HEK293 (cell line): ENCODE measurements around the gene MSI2.

ENCODE experiments used
- CTCF ChIA-PET: fragments of 350-600 bp; formaldehyde crosslinking; extraction: SDS; loops from one replicate; lab custom pipeline; 2021; ENCODE audit warnings: antibody characterized with exemption; lab: Yijun Ruan, JAX
- POLR2A ChIA-PET: fragments of 300-600 bp; formaldehyde crosslinking; extraction: SDS; loops from one replicate; lab custom pipeline; 2020; ENCODE audit warnings: antibody characterized with exemption, inconsistent platforms; lab: Yijun Ruan, JAX
- H3K27ac ChIP-seq: fragments of 200-500 bp; sonication (Bioruptor generic); 2 replicates; pipeline ENCODE4 v1.5.1; 2014; ENCODE audit warnings: low read depth, low read length, control low read depth, inconsistent platforms; ENCODE audit errors: extremely low read depth
- H3K36me3 ChIP-seq, 2 experiments: fragments of 200-500 bp in 1 of 2; sonication (Bioruptor generic) in 1 of 2; 1 replicate in 1 of 2; 2 replicates in 1 of 2; pipeline ENCODE4 v1.5.1; 2014 to 2017; ENCODE audit warnings: inconsistent platforms in 2 of 2, low read length in 2 of 2; ENCODE audit not compliant: control insufficient read depth in 2 of 2, insufficient read depth in 1 of 2
- H3K4me1 ChIP-seq: fragments of 200-500 bp; sonication (Bioruptor generic); 2 replicates; pipeline ENCODE4 v1.5.1; 2014; ENCODE audit warnings: mild to moderate bottlenecking, low read length, inconsistent platforms; ENCODE audit not compliant: control insufficient read depth, insufficient read depth
- H3K4me3 ChIP-seq: 2 replicates; pipeline ENCODE4 v1.5.1; 2011; ENCODE audit warnings: low read depth, mild to moderate bottlenecking, control low read depth, low read length, moderate library complexity
- H3K9me3 ChIP-seq: fragments of 200-500 bp; sonication (Bioruptor generic); 2 replicates; pipeline ENCODE4 v1.5.1; 2014; ENCODE audit warnings: low read depth, low read length, inconsistent platforms; ENCODE audit not compliant: control insufficient read depth, insufficient read depth
- BCL11A ChIP-seq: fragments of 450-650 bp; formaldehyde crosslinking; IDR thresholded peaks from 2 replicates; pipeline ENCODE4 v1.5.1; 2016; ENCODE audit warnings: low read depth, missing biosample characterization, missing genetic modification characterization
- EGR2 ChIP-seq: fragments of 450-650 bp; formaldehyde crosslinking; IDR thresholded peaks from 2 replicates; pipeline ENCODE4 v1.5.1; 2016; ENCODE audit warnings: low read depth, missing biosample characterization, missing genetic modification characterization
- HIC1 ChIP-seq: fragments of 450-650 bp; formaldehyde crosslinking; IDR thresholded peaks from 2 replicates; pipeline ENCODE4 v1.5.1; 2016; ENCODE audit warnings: missing biosample characterization, missing genetic modification characterization
- KLF16 ChIP-seq: fragments of 450-650 bp; formaldehyde crosslinking; IDR thresholded peaks from 2 replicates; pipeline ENCODE4 v1.5.1; 2017; ENCODE audit warnings: missing biosample characterization, missing genetic modification characterization
- KLF8 ChIP-seq: fragments of 450-650 bp; formaldehyde crosslinking; IDR thresholded peaks from 2 replicates; pipeline ENCODE4 v1.5.1; 2016; ENCODE audit warnings: missing biosample characterization, missing genetic modification characterization
- PATZ1 ChIP-seq: fragments of 450-650 bp; formaldehyde crosslinking; IDR thresholded peaks from 2 replicates; pipeline ENCODE4 v1.5.1; 2016; ENCODE audit warnings: missing biosample characterization, missing genetic modification characterization
- REPIN1 ChIP-seq: fragments of 450-650 bp; formaldehyde crosslinking; IDR thresholded peaks from 2 replicates; pipeline ENCODE4 v1.5.1; 2017; ENCODE audit warnings: missing biosample characterization, missing genetic modification characterization, low read depth
- SP2 ChIP-seq: fragments of 450-650 bp; formaldehyde crosslinking; IDR thresholded peaks from 2 replicates; pipeline ENCODE4 v1.5.1; 2016; ENCODE audit warnings: missing biosample characterization, missing genetic modification characterization
- TCF7L2 ChIP-seq: IDR thresholded peaks from 2 replicates; pipeline ENCODE4 v1.6.1; 2011; ENCODE audit warnings: low read depth, mild to moderate bottlenecking, inconsistent platforms, low read length, moderate library complexity, borderline replicate concordance
- YY2 ChIP-seq: fragments of 450-650 bp; formaldehyde crosslinking; IDR thresholded peaks from 2 replicates; pipeline ENCODE4 v1.5.1; 2016; ENCODE audit warnings: missing biosample characterization, missing genetic modification characterization
- ZBTB21 ChIP-seq: fragments of 450-650 bp; formaldehyde crosslinking; IDR thresholded peaks from 2 replicates; pipeline ENCODE4 v1.5.1; 2017; ENCODE audit warnings: missing biosample characterization, missing genetic modification characterization
- ZBTB48 ChIP-seq: fragments of 450-650 bp; formaldehyde crosslinking; IDR thresholded peaks from 2 replicates; pipeline ENCODE4 v1.5.1; 2016; ENCODE audit warnings: missing biosample characterization, missing genetic modification characterization
- ZNF10 ChIP-seq: fragments of 450-650 bp; formaldehyde crosslinking; IDR thresholded peaks from 2 replicates; pipeline ENCODE4 v1.5.1; 2017; ENCODE audit warnings: missing biosample characterization, missing genetic modification characterization
- ZNF24 ChIP-seq: fragments of 450-650 bp; formaldehyde crosslinking; IDR thresholded peaks from 2 replicates; pipeline ENCODE4 v1.5.1; 2016; ENCODE audit warnings: missing biosample characterization, missing genetic modification characterization
- ZNF510 ChIP-seq: fragments of 450-650 bp; formaldehyde crosslinking; IDR thresholded peaks from 2 replicates; pipeline ENCODE4 v1.5.1; 2018; ENCODE audit warnings: mild to moderate bottlenecking, missing genetic modification characterization, missing biosample characterization; ENCODE audit not compliant: insufficient replicate concordance
- ZNF521 ChIP-seq: fragments of 450-650 bp; formaldehyde crosslinking; IDR thresholded peaks from 2 replicates; pipeline ENCODE4 v1.5.1; 2017; ENCODE audit warnings: missing biosample characterization, mild to moderate bottlenecking, missing genetic modification characterization
- ZNF561 ChIP-seq: fragments of 450-650 bp; IDR thresholded peaks from 2 replicates; pipeline ENCODE4 v1.5.1; 2018; ENCODE audit warnings: missing biosample characterization, missing genetic modification characterization, borderline replicate concordance
- ZNF585B ChIP-seq: fragments of 450-650 bp; formaldehyde crosslinking; IDR thresholded peaks from 2 replicates; pipeline ENCODE4 v1.5.1; 2016; ENCODE audit warnings: missing biosample characterization, missing genetic modification characterization
- ZNF610 ChIP-seq: fragments of 450-650 bp; formaldehyde crosslinking; IDR thresholded peaks from 2 replicates; pipeline ENCODE4 v1.5.1; 2016; ENCODE audit warnings: missing biosample characterization, missing genetic modification characterization, borderline replicate concordance
- ZNF621 ChIP-seq: fragments of 450-650 bp; formaldehyde crosslinking; IDR thresholded peaks from 2 replicates; pipeline ENCODE4 v1.5.1; 2017; ENCODE audit warnings: missing biosample characterization, missing genetic modification characterization
- ZNF639 ChIP-seq: fragments of 450-650 bp; formaldehyde crosslinking; IDR thresholded peaks from 2 replicates; pipeline ENCODE4 v1.5.1; 2016; ENCODE audit warnings: missing biosample characterization, missing genetic modification characterization
- ZNF658 ChIP-seq: fragments of 450-650 bp; formaldehyde crosslinking; IDR thresholded peaks from 2 replicates; pipeline ENCODE4; 2016; ENCODE audit warnings: missing biosample characterization, missing genetic modification characterization
- ZNF677 ChIP-seq: fragments of 450-650 bp; IDR thresholded peaks from 2 replicates; pipeline ENCODE4 v1.5.0; 2018; ENCODE audit warnings: missing biosample characterization, mild to moderate bottlenecking, missing genetic modification characterization, moderate library complexity
- ZNF692 ChIP-seq: fragments of 450-650 bp; formaldehyde crosslinking; IDR thresholded peaks from 2 replicates; pipeline ENCODE4 v1.5.1; 2016; ENCODE audit warnings: missing biosample characterization, missing genetic modification characterization
- ZNF701 ChIP-seq: fragments of 450-650 bp; formaldehyde crosslinking; IDR thresholded peaks from 2 replicates; pipeline ENCODE4 v1.5.1; 2016; ENCODE audit warnings: missing biosample characterization, missing genetic modification characterization
- ZNF747 ChIP-seq: fragments of 450-650 bp; formaldehyde crosslinking; IDR thresholded peaks from 2 replicates; pipeline ENCODE4 v1.5.1; 2016; ENCODE audit warnings: missing biosample characterization, missing genetic modification characterization

Gene MSI2

GRCh38 chr17:57640079-57640478 is 383.8 kb downstream of the MSI2 start:
- no peaks in the 10 kb centered on the region for H3K4me1 ChIP-seq
- no peak overlapping the region for H3K4me3 ChIP-seq
- ChIA-PET CTCF (interaction anchor here (0.6 to 1.5 kb wide), 4 partner anchors 32 to 397 kb away, joined by 3 to 5 read pairs (median 4); no protein-coding TSS in a partner anchor), POLR2A (no interaction called here)
- no peak overlapping the region for H3K27ac ChIP-seq
- H3K9me3 ChIP-seq = no peaks in the 10 kb centered on the region
- TF ChIP-seq HIC1 (tag by site-specific recombination) (no peak), ZNF10 (0 out of 2 replicates have a peak, but pooled peaks have one; percentile 27), YY2 (tag by site-specific recombination) (no peak)
- H3K36me3 ChIP-seq = peaks cover 0 to 4% of the 10 kb centered on the region in 2 experiments; a peak in 1 of 3 replicates

- POLR2A ChIA-PET = no interaction called here
- no peak overlapping the region for H3K4me3 ChIP-seq
- no peaks in the 10 kb centered on the region for H3K9me3 ChIP-seq
Observed at GRCh38 chr17:57641761-57642160, 385.4 kb downstream of the MSI2 start.

GRCh38 chr17:57643062-57643461 is 386.7 kb downstream of the MSI2 start:
- Histone ChIP-seq H3K27ac (no peak overlapping the region), H3K4me3 (no peak overlapping the region)
- CTCF ChIA-PET = interaction anchor here (1.3 to 2.0 kb wide), 3 partner anchors 29 to 400 kb away, joined by 3 to 10 read pairs (median 4); no protein-coding TSS in a partner anchor
- no peak for TF ChIP-seq ZNF585B (tag by site-specific recombination)
- no peak for TF ChIP-seq ZNF747
- TF ChIP-seq ZNF510 (tag by site-specific recombination) = no peak
- TF ChIP-seq ZBTB48 (tag by site-specific recombination) = no peak
- TF ChIP-seq PATZ1 = no peak
- no peak for TF ChIP-seq TCF7L2
- no peak for TF ChIP-seq SP2 (tag by site-specific recombination)
- TF ChIP-seq ZBTB21 (tag by site-specific recombination) = no peak
- no peak for TF ChIP-seq ZNF639 (tag by site-specific recombination)
- TF ChIP-seq EGR2 (tag by site-specific recombination) = no peak
- no peak for TF ChIP-seq ZNF610 (tag by site-specific recombination)
- no peak for TF ChIP-seq ZNF621
- no peak for TF ChIP-seq KLF8 (tag by site-specific recombination)
- no peak for TF ChIP-seq REPIN1 (tag by site-specific recombination)
- TF ChIP-seq ZNF521 (tag by site-specific recombination) = no peak
- no peak for TF ChIP-seq ZNF692 (tag by site-specific recombination)
- TF ChIP-seq ZNF24 = no peak
- no peak for TF ChIP-seq ZNF561 (tag by site-specific recombination)
- no peak for TF ChIP-seq ZNF658 (tag by site-specific recombination)
- TF ChIP-seq, all 188 proteins: peak for 0
- POLR2A ChIA-PET = no interaction called here
- H3K36me3 ChIP-seq = peaks cover 0 to 4% of the 10 kb centered on the region in 2 experiments; a peak in 1 of 3 replicates
- no peaks in the 10 kb centered on the region for H3K9me3 ChIP-seq
- H3K4me1 ChIP-seq = no peaks in the 10 kb centered on the region

More at GRCh38 chr17:57641761-57642160, 385.4 kb downstream of the MSI2 start:
- H3K36me3 ChIP-seq = peaks cover 0 to 4% of the 10 kb centered on the region in 2 experiments; a peak in 1 of 3 replicates
- no peaks in the 10 kb centered on the region for H3K4me1 ChIP-seq
- H3K27ac ChIP-seq = no peak overlapping the region
- TF ChIP-seq KLF16 (tag by site-specific recombination) = no peak
- no peak for TF ChIP-seq ZNF677 (tag by site-specific recombination)
- no peak for TF ChIP-seq BCL11A (tag by site-specific recombination)
- no peak for TF ChIP-seq ZNF701
- CTCF ChIA-PET = interaction anchor here (1.1 to 2.0 kb wide), 4 partner anchors 28 to 399 kb away, joined by 3 to 10 read pairs (median 4); no protein-coding TSS in a partner anchor
